SK-N-SH (cell line): Measurements from ENCODE around the gene CLDN15. TPM values are rescaled to one million over a fixed set of nuclear protein-coding genes. Genes with fewer than 3 reads are reported as not detected.

ENCODE experiments used
- ELF1 ChIP-seq: IDR thresholded peaks from 2 replicates; pipeline ENCODE4 v1.4.0; 2012
- EP300 ChIP-seq, 2 experiments: IDR thresholded peaks; 2 replicates each; pipeline versions ENCODE4 v1.4.0 to v1.6.1; 2012; ENCODE audit warnings: borderline replicate concordance in 1 of 2, low read depth in 1 of 2, low read length in 1 of 2
- EZH2phosphoT487 ChIP-seq: fragments of 200-600 bp; sonication (generic); IDR thresholded peaks from 2 replicates; pipeline ENCODE4 v1.6.1; 2017; ENCODE audit warnings: low read depth, mixed run types, mild to moderate bottlenecking, antibody characterized with exemption, moderate library complexity, borderline replicate concordance
- FOXM1 ChIP-seq: IDR thresholded peaks from 2 replicates; pipeline ENCODE4 v1.4.0; 2012; ENCODE audit warnings: low read depth, mild to moderate bottlenecking
- GABPA ChIP-seq: IDR thresholded peaks from 2 replicates; pipeline ENCODE4 v1.4.0; 2012; ENCODE audit warnings: low read depth, mild to moderate bottlenecking
- IRF3 ChIP-seq: fragments of 150-350 bp; IDR thresholded peaks from 2 replicates; pipeline ENCODE4 v1.6.1; 2016; ENCODE audit warnings: mild to moderate bottlenecking, low read depth, low read length
- MAX ChIP-seq: IDR thresholded peaks from 2 replicates; pipeline ENCODE4 v1.4.0; 2012; ENCODE audit warnings: low read depth
- MEF2A ChIP-seq: IDR thresholded peaks from 2 replicates; pipeline ENCODE4 v1.4.0; 2012; ENCODE audit warnings: low read depth, borderline replicate concordance
- NFIC ChIP-seq: IDR thresholded peaks from 2 replicates; pipeline ENCODE4 v1.4.0; 2012; ENCODE audit warnings: borderline replicate concordance
- NRF1 ChIP-seq: IDR thresholded peaks from 2 replicates; pipeline ENCODE4 v1.6.1; 2012; ENCODE audit warnings: low read depth, mild to moderate bottlenecking, low read length
- PBX3 ChIP-seq: IDR thresholded peaks from 2 replicates; pipeline ENCODE4; 2012
- POLR2AphosphoS5 ChIP-seq: IDR thresholded peaks from 2 replicates; pipeline ENCODE4 v1.6.1; 2012; ENCODE audit warnings: low read depth, low read length
- RAD21 ChIP-seq: IDR thresholded peaks from 2 replicates; pipeline ENCODE4 v1.6.1; 2012; ENCODE audit warnings: mild to moderate bottlenecking, low read length
- RCOR1 ChIP-seq: fragments of 150-350 bp; IDR thresholded peaks from 2 replicates; pipeline ENCODE4 v1.6.1; 2017; ENCODE audit warnings: antibody characterized with exemption, low read length
- RXRA ChIP-seq: IDR thresholded peaks from 2 replicates; pipeline ENCODE4 v1.4.0; 2012; ENCODE audit warnings: low read depth, mild to moderate bottlenecking, borderline replicate concordance
- SIN3A ChIP-seq: IDR thresholded peaks from 2 replicates; pipeline ENCODE4 v1.6.1; 2012; ENCODE audit warnings: low read depth, mild to moderate bottlenecking, low read length, moderate library complexity, borderline replicate concordance
- SMC3 ChIP-seq: IDR thresholded peaks from 2 replicates; pipeline ENCODE4 v1.6.1; 2012; ENCODE audit warnings: low read depth, low read length, improper control_type of control experiment
- TAF1 ChIP-seq: IDR thresholded peaks from 2 replicates; pipeline ENCODE4 v1.6.1; 2012; ENCODE audit warnings: low read depth, mild to moderate bottlenecking, low read length, moderate library complexity, borderline replicate concordance
- TEAD4 ChIP-seq: IDR thresholded peaks from 2 replicates; pipeline ENCODE4 v1.4.0; 2012; ENCODE audit warnings: mild to moderate bottlenecking, borderline replicate concordance; ENCODE audit not compliant: insufficient read depth
- polyA plus RNA-seq, 3 experiments: library from polyadenylated mRNA; depleted of rRNA; stranded (reverse); fragments of >200 nt; gene quantifications; 2 replicates each; pipeline ENCODE4 v1.2.3, GENCODE V29; 2012
- TF ChIP-seq, protein P1 (sequence below): IDR thresholded peaks from 2 replicates; pipeline ENCODE4 v1.4.0; 2012; ENCODE audit warnings: low read depth, borderline replicate concordance
- TF ChIP-seq, protein P2 (sequence below): IDR thresholded peaks from 2 replicates; pipeline ENCODE4 v1.6.1; 2012; ENCODE audit warnings: mild to moderate bottlenecking, low read depth, low read length, moderate library complexity

CLDN15 gene
- polyA plus RNA-seq, 1 of the 3 experiments (the other 2 are of a cell fraction): 24.0 TPM

DNA sequence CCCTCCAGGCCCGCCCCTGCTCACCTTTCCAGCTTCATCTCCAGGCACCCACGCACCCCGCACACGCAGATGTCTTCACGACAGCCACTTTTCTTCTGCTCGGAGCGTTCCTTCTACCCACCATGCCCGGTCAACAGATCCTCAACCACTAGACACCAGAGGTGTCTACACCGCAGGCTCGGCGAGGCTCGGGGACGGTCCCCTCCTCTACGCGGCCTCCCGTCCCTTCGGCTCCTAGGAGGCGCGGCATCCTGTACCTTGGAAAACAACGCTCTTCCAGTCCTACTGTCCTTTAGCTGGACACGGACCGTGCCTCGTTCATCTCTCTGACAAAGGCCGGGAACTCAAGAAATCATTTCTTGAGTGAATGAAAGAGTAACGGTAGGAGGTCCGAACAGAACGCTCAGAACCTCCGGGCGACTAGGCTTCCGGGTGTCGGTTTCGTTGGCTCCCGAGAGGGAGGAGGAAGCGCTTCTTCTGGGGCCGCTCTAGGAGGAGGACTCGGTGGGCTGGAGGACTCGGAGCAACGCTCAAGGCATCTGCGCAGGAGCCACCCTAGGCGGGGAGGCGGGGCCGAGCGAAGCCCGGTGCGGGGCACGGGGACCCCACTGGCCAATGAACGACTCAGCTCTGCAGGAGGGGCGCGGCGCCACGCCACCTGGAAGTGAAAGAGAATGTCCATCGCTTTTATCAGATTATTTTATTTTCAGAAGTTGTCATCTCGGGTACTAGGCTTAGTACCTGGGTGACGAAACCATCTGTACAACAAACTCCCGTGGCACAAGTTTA lies 14.5 kb upstream of the CLDN15 start (continued):
- TF ChIP-seq, protein P1, sequence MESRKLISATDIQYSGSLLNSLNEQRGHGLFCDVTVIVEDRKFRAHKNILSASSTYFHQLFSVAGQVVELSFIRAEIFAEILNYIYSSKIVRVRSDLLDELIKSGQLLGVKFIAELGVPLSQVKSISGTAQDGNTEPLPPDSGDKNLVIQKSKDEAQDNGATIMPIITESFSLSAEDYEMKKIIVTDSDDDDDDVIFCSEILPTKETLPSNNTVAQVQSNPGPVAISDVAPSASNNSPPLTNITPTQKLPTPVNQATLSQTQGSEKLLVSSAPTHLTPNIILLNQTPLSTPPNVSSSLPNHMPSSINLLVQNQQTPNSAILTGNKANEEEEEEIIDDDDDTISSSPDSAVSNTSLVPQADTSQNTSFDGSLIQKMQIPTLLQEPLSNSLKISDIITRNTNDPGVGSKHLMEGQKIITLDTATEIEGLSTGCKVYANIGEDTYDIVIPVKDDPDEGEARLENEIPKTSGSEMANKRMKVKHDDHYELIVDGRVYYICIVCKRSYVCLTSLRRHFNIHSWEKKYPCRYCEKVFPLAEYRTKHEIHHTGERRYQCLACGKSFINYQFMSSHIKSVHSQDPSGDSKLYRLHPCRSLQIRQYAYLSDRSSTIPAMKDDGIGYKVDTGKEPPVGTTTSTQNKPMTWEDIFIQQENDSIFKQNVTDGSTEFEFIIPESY: 0 out of 2 replicates have a peak, but pooled peaks have one; percentile 21
- no peak for TF ChIP-seq RCOR1
- peak; percentile 86; the same call in 1 of the 2 replicates for TF ChIP-seq SIN3A
- TF ChIP-seq, protein P2, sequence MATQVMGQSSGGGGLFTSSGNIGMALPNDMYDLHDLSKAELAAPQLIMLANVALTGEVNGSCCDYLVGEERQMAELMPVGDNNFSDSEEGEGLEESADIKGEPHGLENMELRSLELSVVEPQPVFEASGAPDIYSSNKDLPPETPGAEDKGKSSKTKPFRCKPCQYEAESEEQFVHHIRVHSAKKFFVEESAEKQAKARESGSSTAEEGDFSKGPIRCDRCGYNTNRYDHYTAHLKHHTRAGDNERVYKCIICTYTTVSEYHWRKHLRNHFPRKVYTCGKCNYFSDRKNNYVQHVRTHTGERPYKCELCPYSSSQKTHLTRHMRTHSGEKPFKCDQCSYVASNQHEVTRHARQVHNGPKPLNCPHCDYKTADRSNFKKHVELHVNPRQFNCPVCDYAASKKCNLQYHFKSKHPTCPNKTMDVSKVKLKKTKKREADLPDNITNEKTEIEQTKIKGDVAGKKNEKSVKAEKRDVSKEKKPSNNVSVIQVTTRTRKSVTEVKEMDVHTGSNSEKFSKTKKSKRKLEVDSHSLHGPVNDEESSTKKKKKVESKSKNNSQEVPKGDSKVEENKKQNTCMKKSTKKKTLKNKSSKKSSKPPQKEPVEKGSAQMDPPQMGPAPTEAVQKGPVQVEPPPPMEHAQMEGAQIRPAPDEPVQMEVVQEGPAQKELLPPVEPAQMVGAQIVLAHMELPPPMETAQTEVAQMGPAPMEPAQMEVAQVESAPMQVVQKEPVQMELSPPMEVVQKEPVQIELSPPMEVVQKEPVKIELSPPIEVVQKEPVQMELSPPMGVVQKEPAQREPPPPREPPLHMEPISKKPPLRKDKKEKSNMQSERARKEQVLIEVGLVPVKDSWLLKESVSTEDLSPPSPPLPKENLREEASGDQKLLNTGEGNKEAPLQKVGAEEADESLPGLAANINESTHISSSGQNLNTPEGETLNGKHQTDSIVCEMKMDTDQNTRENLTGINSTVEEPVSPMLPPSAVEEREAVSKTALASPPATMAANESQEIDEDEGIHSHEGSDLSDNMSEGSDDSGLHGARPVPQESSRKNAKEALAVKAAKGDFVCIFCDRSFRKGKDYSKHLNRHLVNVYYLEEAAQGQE: peak; percentile 30; the same call in 1 of the 2 replicates
- TF ChIP-seq TAF1: peak; percentile 82
- no peak for TF ChIP-seq RAD21
- TF ChIP-seq GABPA: peak; percentile 87
- TF ChIP-seq RXRA: no peak
- TF ChIP-seq MAX: peak; percentile 63
- TF ChIP-seq NFIC: 0 out of 2 replicates have a peak, but pooled peaks have one; percentile 7
- TF ChIP-seq EZH2phosphoT487: no peak
- no peak for TF ChIP-seq FOXM1
- TF ChIP-seq IRF3: no peak
- peak; percentile 99 for TF ChIP-seq NRF1
- peak; percentile 97 for TF ChIP-seq POLR2AphosphoS5
- no peak for TF ChIP-seq TEAD4
- no peak for TF ChIP-seq EP300 (IDR thresholded peaks at IDR 0.05; ENCODE audit: borderline replicate concordance in 1 of 2, low read depth in 1 of 2, low read length in 1 of 2)
- TF ChIP-seq PBX3: no peak
- no peak for TF ChIP-seq SMC3
- peak; percentile 99 for TF ChIP-seq ELF1
- TF ChIP-seq MEF2A: no peak
- TF ChIP-seq, all 33 proteins: peak for 14
